Smooth muscle cell (in vitro differentiated cells): ENCODE results near the gene TBCD. TPM values are rescaled to one million over a fixed set of nuclear protein-coding genes. Genes with fewer than 3 reads are reported as not detected.

Source experiments
- DNase-seq: peaks from one replicate; lab custom pipeline; 2025; ENCODE audit not compliant: unreplicated experiment; lab: John Stamatoyannopoulos, UW
- H2AFZ ChIP-seq: fragments of 200-600 bp; sonication (generic); 2 replicates; pipeline ENCODE4 v1.6.0; 2016; ENCODE audit warnings: antibody characterized with exemption, low read depth, mild to moderate bottlenecking
- H3F3A ChIP-seq: fragments of 200-600 bp; sonication (generic); 2 replicates; pipeline ENCODE4 v1.6.0; 2017; ENCODE audit warnings: antibody characterized with exemption, low read depth
- H3K27ac ChIP-seq: fragments of 200-600 bp; sonication (generic); 2 replicates; pipeline ENCODE4 v1.5.1; 2016; ENCODE audit warnings: low read depth, mild to moderate bottlenecking
- H3K27me3 ChIP-seq: fragments of 200-600 bp; sonication (generic); 2 replicates; pipeline ENCODE4 v1.6.1; 2016; ENCODE audit warnings: low read depth, mild to moderate bottlenecking
- H3K36me3 ChIP-seq: fragments of 200-600 bp; sonication (generic); 2 replicates; pipeline ENCODE4 v1.5.1; 2016; ENCODE audit warnings: low read depth
- H3K4me1 ChIP-seq: fragments of 200-600 bp; sonication (generic); 2 replicates; pipeline ENCODE4 v1.5.1; 2016; ENCODE audit warnings: low read depth
- H3K4me2 ChIP-seq: fragments of 200-600 bp; sonication (generic); 2 replicates; pipeline ENCODE4 v1.6.0; 2016; ENCODE audit warnings: mild to moderate bottlenecking
- H3K4me3 ChIP-seq: fragments of 200-600 bp; sonication (generic); 2 replicates; pipeline ENCODE4 v1.5.1; 2016; ENCODE audit warnings: mild to moderate bottlenecking
- H3K79me2 ChIP-seq: fragments of 200-600 bp; sonication (generic); 2 replicates; pipeline ENCODE4 v1.6.0; 2016; ENCODE audit warnings: low read depth, mild to moderate bottlenecking
- H3K9ac ChIP-seq: fragments of 200-600 bp; sonication (generic); 2 replicates; pipeline ENCODE4 v1.6.0; 2016; ENCODE audit warnings: low read depth
- H3K9me3 ChIP-seq: fragments of 200-600 bp; sonication (generic); replicated peaks from 2 replicates; pipeline ENCODE4 v1.5.1; 2016; ENCODE audit warnings: low read depth
- H4K20me1 ChIP-seq: fragments of 200-600 bp; sonication (generic); 2 replicates; pipeline ENCODE4 v1.6.0; 2016; ENCODE audit warnings: low read depth
- WGBS: methylation state at CpG from one replicate; pipeline ENCODE4 v1.1.7; 2016; ENCODE audit warnings: low lambda C conversion rate; 5-methylcytosine and 5-hydroxymethylcytosine counted together
- polyA plus RNA-seq: library from polyadenylated mRNA; unstranded; fragments of >200 nt; fragmentation: Nextera tagmentation; extraction: Ambion mirVana; gene quantifications from 2 replicates; pipeline ENCODE4 v1.2.1, GENCODE V29; 2016
- total RNA-seq: library from RNA; depleted of rRNA; stranded (reverse); fragments of >200 nt; gene quantifications from 2 replicates; pipeline ENCODE4 v1.2.3, GENCODE V29; 2014
- TF ChIP-seq, protein P1 (sequence below): fragments of 200-600 bp; sonication (generic); IDR thresholded peaks from 2 replicates; pipeline ENCODE4 v1.5.1; 2017; ENCODE audit warnings: borderline replicate concordance, mild to moderate bottlenecking, antibody characterized with exemption; ENCODE audit not compliant: insufficient read depth, poor library complexity, severe bottlenecking

The TBCD gene
- total and polyA plus RNA-seq, 2 experiments from 2014 or later, result 29.1 to 38.8 TPM

DNA sequence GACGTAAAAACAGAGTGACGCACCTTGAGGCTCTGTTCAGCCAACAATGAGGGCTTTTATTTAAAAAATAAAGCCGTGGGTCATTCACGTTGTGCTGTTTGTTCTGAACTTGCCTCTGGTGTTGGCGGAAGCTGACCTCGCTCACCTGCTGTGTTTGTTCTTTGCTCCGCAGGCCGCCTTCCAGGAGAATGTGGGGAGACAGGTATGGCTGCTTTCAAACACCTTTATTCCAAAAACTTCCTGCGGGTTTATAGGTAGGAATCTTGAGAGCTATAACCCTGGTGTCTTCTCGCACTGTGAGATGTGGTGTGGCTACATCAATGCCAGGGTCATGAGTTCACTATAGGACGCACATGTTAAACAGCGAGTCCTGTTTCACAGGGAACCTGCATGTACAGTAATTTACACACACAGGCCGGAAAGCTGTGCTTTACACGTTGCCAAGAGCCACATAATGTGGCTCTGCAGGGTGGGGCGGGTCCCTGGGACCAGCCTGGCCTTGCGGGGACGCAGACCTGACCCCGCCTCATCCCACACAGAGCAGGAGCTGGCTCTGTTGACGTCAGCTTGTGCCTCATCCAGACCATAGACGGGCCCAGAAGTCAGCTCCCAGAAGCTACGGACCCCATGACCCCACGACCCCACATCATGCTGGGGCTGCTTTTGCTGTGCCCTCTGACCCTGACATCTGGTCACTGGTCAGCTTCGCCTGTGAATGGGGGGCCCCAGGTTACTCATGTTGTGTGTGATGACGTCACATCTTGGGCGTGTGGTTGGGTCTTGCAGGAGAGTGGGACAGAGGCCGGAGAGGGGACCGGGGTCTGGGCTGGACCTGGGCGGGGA, 137.9 kb downstream of the TBCD start:
- Histone ChIP-seq H3K4me2 (no peak overlapping the region), H3K4me1 (peaks cover 17% of the 10 kb centered on the region), H3K27ac (peak overlapping the region; percentile 20), H3K4me3 (no peak overlapping the region), H3F3A (peaks cover 5% of the 10 kb centered on the region), H2AFZ (no peak overlapping the region), H3K9ac (no peak overlapping the region), H3K9me3 (no peaks in the 10 kb centered on the region), H3K79me2 (peaks cover 4% of the 10 kb centered on the region), H4K20me1 (no peaks in the 10 kb centered on the region), H3K36me3 (no peaks in the 10 kb centered on the region), H3K27me3 (no peaks in the 10 kb centered on the region)
- WGBS, result 79% methylated on average over 27 of the region's 28 CpGs
- TF ChIP-seq, protein P1, sequence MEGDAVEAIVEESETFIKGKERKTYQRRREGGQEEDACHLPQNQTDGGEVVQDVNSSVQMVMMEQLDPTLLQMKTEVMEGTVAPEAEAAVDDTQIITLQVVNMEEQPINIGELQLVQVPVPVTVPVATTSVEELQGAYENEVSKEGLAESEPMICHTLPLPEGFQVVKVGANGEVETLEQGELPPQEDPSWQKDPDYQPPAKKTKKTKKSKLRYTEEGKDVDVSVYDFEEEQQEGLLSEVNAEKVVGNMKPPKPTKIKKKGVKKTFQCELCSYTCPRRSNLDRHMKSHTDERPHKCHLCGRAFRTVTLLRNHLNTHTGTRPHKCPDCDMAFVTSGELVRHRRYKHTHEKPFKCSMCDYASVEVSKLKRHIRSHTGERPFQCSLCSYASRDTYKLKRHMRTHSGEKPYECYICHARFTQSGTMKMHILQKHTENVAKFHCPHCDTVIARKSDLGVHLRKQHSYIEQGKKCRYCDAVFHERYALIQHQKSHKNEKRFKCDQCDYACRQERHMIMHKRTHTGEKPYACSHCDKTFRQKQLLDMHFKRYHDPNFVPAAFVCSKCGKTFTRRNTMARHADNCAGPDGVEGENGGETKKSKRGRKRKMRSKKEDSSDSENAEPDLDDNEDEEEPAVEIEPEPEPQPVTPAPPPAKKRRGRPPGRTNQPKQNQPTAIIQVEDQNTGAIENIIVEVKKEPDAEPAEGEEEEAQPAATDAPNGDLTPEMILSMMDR, result no peak
- DNase-seq, result no peak

DNA sequence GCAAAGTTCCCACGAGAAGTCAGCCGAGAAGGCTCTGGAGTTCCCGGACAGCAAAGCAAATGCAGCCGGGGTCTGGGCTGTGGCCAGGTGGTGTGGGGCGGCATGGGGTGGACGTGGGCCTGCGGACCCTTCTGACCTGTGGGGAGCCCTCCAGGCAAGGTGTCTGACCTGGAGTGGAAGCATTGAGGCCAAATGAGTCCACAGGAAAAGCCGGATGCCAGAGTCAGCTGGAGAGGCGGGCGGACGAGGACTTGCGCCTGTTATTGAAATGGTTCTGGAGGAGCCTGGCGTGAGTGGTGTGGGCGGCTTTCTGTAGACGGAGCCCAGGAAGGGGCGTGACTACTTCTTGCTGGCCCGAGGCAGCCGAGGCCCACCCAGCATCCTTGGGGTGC, 138.5 kb downstream of the TBCD start:
- peak overlapping the region; percentile 20 for H3K27ac ChIP-seq
- 79% methylated on average over 18 of the region's 18 CpGs for WGBS
- no peak for DNase-seq
- H3K4me3 ChIP-seq, result no peak overlapping the region
- H2AFZ ChIP-seq, result no peak overlapping the region
- no peak overlapping the region for H3K9ac ChIP-seq
- peaks cover 4% of the 10 kb centered on the region for H3K79me2 ChIP-seq
- H3K4me1 ChIP-seq, result peaks cover 11% of the 10 kb centered on the region
- H3K27me3 ChIP-seq, result no peaks in the 10 kb centered on the region
- H3K4me2 ChIP-seq, result no peak overlapping the region
- H4K20me1 ChIP-seq, result no peaks in the 10 kb centered on the region
- no peaks in the 10 kb centered on the region for H3K36me3 ChIP-seq
- H3F3A ChIP-seq, result peaks cover 5% of the 10 kb centered on the region
- TF ChIP-seq, protein P1, result no peak
- no peaks in the 10 kb centered on the region for H3K9me3 ChIP-seq

GRCh38 chr17:82890926-82891678, 139.2 kb downstream of the TBCD start:
- Histone ChIP-seq H3K36me3 (no peaks in the 10 kb centered on the region), H4K20me1 (no peaks in the 10 kb centered on the region), H3K27ac (no peak overlapping the region), H3K4me2 (no peak overlapping the region), H3K79me2 (peaks cover 4% of the 10 kb centered on the region), H3K4me3 (no peak overlapping the region), H3K9me3 (no peaks in the 10 kb centered on the region), H3K27me3 (no peaks in the 10 kb centered on the region), H3F3A (peaks cover 2% of the 10 kb centered on the region), H2AFZ (no peak overlapping the region), H3K4me1 (peaks cover 5% of the 10 kb centered on the region), H3K9ac (no peak overlapping the region)
- TF ChIP-seq, protein P1, result no peak
- DNase-seq, result no peak
- WGBS, result 96% methylated on average over 29 of the region's 29 CpGs
